Fibroblast of villous mesenchyme (primary cell): ENCODE results near the gene PXDC1. TPM values are rescaled to one million over a fixed set of nuclear protein-coding genes. Genes with fewer than 3 reads are reported as not detected.
"Not testable (repeated sequence)": the region's sequence is repeated elsewhere in the genome, so short reads cannot be mapped to it uniquely, and the experiment has no call there.

Experiments
- DNase-seq: peaks from one replicate; pipeline ENCODE4 v3.0.0-alpha.2; 2010; ENCODE audit warnings: low read depth
- H3K4me3 ChIP-seq: 2 replicates; pipeline ENCODE4 v1.5.1; 2011; ENCODE audit warnings: low read depth, mild to moderate bottlenecking, low read length
- CTCF ChIP-seq: IDR thresholded peaks from 2 replicates; pipeline ENCODE4 v1.5.1; 2012; ENCODE audit warnings: low read depth, mild to moderate bottlenecking, low read length; ENCODE audit not compliant: insufficient read depth
- total RNA-seq: library from RNA; depleted of rRNA; stranded (reverse); fragments of >200 nt; gene quantifications from 2 replicates; pipeline ENCODE4 v1.2.3, GENCODE V29; 2012

PXDC1 gene
- total RNA-seq, 1 donor: 92.4 TPM

- no peak for DNase-seq
- no peak for TF ChIP-seq CTCF
Measured at GRCh38 chr6:3758842-3759144, 7.3 kb upstream of the PXDC1 start.

GRCh38 chr6:3757998-3758841 lies 6.7 kb upstream of the PXDC1 start:
- not testable (repeated sequence) for H3K4me3 ChIP-seq, DNase-seq

More at GRCh38 chr6:3758842-3759144, 7.3 kb upstream of the PXDC1 start:
- no peak overlapping the region for H3K4me3 ChIP-seq

GRCh38 chr6:3757241-3757641 lies 5.7 kb upstream of the PXDC1 start:
- no peak overlapping the region for H3K4me3 ChIP-seq
- DNase-seq: peak; percentile 55
- no peak for TF ChIP-seq CTCF

GRCh38 chr6:3756546-3756945 lies 5.0 kb upstream of the PXDC1 start:
- no peak for TF ChIP-seq CTCF
- DNase-seq: no peak
- H3K4me3 ChIP-seq: no peak overlapping the region

- no peak for DNase-seq
- H3K4me3 ChIP-seq: no peak overlapping the region
- no peak for TF ChIP-seq CTCF
Measured at GRCh38 chr6:3755637-3756545, 4.4 kb upstream of the PXDC1 start.

GRCh38 chr6:3754776-3755175 lies 3.3 kb upstream of the PXDC1 start:
- no peak for TF ChIP-seq CTCF
- no peak for DNase-seq
- H3K4me3 ChIP-seq: no peak overlapping the region

- DNase-seq, H3K4me3 ChIP-seq: not testable (repeated sequence)
Measured at GRCh38 chr6:3754032-3754725, 2.7 kb upstream of the PXDC1 start.
